Fibroblast of lung (primary cell): Measurements from ENCODE around the gene NECTIN1.

Source experiments
- EZH2 ChIP-seq: IDR thresholded peaks from 2 replicates; pipeline ENCODE4 v1.5.1; 2012; ENCODE audit warnings: low read length, control low read depth, mild to moderate bottlenecking; ENCODE audit errors: missing control alignments
- TF ChIP-seq, protein P1 (sequence below), 2 donors: IDR thresholded peaks in 1 of 2; conservative IDR thresholded peaks in 1 of 2; 1 replicate in 1 of 2; 2 replicates in 1 of 2; pipeline ENCODE4 v1.5.1; 2011 to 2012; ENCODE audit warnings: low read length in 2 of 2, control low read depth in 1 of 2, inconsistent platforms in 1 of 2, low read depth in 1 of 2, mild to moderate bottlenecking in 1 of 2

GRCh38 chr11:119712459-119713358, 16.3 kb downstream of the NECTIN1 start:
- TF ChIP-seq, protein P1, sequence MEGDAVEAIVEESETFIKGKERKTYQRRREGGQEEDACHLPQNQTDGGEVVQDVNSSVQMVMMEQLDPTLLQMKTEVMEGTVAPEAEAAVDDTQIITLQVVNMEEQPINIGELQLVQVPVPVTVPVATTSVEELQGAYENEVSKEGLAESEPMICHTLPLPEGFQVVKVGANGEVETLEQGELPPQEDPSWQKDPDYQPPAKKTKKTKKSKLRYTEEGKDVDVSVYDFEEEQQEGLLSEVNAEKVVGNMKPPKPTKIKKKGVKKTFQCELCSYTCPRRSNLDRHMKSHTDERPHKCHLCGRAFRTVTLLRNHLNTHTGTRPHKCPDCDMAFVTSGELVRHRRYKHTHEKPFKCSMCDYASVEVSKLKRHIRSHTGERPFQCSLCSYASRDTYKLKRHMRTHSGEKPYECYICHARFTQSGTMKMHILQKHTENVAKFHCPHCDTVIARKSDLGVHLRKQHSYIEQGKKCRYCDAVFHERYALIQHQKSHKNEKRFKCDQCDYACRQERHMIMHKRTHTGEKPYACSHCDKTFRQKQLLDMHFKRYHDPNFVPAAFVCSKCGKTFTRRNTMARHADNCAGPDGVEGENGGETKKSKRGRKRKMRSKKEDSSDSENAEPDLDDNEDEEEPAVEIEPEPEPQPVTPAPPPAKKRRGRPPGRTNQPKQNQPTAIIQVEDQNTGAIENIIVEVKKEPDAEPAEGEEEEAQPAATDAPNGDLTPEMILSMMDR (conservative IDR thresholded peaks at IDR 0.05 in 1 of 2, IDR thresholded peaks at IDR 0.05 in 1 of 2; ENCODE audit: low read depth in 1 of 2, low read length in 2 of 2): no peak
- no peak for TF ChIP-seq EZH2
